Esophagus squamous epithelium (tissue), 5 donors: ENCODE measurements around the gene RPS19BP1. TPM values are rescaled to one million over a fixed set of nuclear protein-coding genes. Genes with fewer than 3 reads are reported as not detected.

ENCODE experiments used
- DNase-seq: peaks from one replicate; lab custom pipeline; 2025; lab: John Stamatoyannopoulos, UW
- H3K27ac ChIP-seq, 4 donors: fragments of 200-600 bp; sonication (generic); one replicate each; pipeline ENCODE4 v1.5.1; 2016 to 2019; ENCODE audit warnings: mild to moderate bottlenecking in 1 of 4
- H3K27me3 ChIP-seq, 4 donors: fragments of 200-600 bp; sonication (generic); 1 replicate in 3 of 4; 2 replicates in 1 of 4; pipeline versions ENCODE4 v1.5.1 to v1.6.0; 2017 to 2021; ENCODE audit warnings: antibody characterized with exemption in 1 of 4
- H3K36me3 ChIP-seq, 3 donors: fragments of 200-600 bp; sonication (generic); one replicate each; pipeline ENCODE4 v1.5.1; 2016 to 2019
- H3K4me1 ChIP-seq, 3 donors: fragments of 200-600 bp; sonication (generic); one replicate each; pipeline ENCODE4 v1.5.1; 2017 to 2019
- H3K4me3 ChIP-seq, 4 donors: fragments of 200-600 bp; sonication (generic); 1 replicate in 3 of 4; 2 replicates in 1 of 4; pipeline ENCODE4 v1.5.1; 2016 to 2019; ENCODE audit warnings: mild to moderate bottlenecking in 2 of 4, moderate library complexity in 1 of 4
- H3K9me3 ChIP-seq, 3 donors: fragments of 200-600 bp; sonication (generic); one replicate each; pipeline ENCODE4 v1.5.1; 2016 to 2019
- POLR2A ChIP-seq, 4 donors: fragments of 450-650 bp; IDR thresholded peaks; one replicate each; pipeline ENCODE4 v1.6.1; 2017; ENCODE audit warnings: antibody characterized with exemption in 4 of 4, mild to moderate bottlenecking in 4 of 4, moderate library complexity in 3 of 4
- WGBS, 2 donors: methylation state at CpG; one replicate each; pipeline ENCODE4 v1.1.5; 2018; 5-methylcytosine and 5-hydroxymethylcytosine counted together
- intact Hi-C: fragments of 100-400 bp; cut with DNase I; formaldehyde crosslinking; loops from one replicate; pipeline ENCODE4 v1.15.0; 2022
- total RNA-seq, 4 donors: library from RNA; depleted of rRNA; stranded (reverse); fragments of >200 nt; gene quantifications; one replicate each; pipeline ENCODE4 v1.1.0, GENCODE V29; 2016
- TF ChIP-seq, protein P1 (sequence below), 6 experiments: fragments of 450-650 bp in 4 of 6; fragments of 200-600 bp in 2 of 6; sonication (generic) in 2 of 6; IDR thresholded peaks; one replicate each; pipeline ENCODE4 v1.5.1; 2016 to 2019; ENCODE audit warnings: antibody characterized with exemption in 6 of 6, mild to moderate bottlenecking in 4 of 6, moderate library complexity in 4 of 6
- donor health status: DM: yes; HTN: yes; CAD: no.

Gene RPS19BP1
- total RNA-seq, 4 donors from 2014 or later, result 70.9 to 109 (median 88.1) TPM

DNA sequence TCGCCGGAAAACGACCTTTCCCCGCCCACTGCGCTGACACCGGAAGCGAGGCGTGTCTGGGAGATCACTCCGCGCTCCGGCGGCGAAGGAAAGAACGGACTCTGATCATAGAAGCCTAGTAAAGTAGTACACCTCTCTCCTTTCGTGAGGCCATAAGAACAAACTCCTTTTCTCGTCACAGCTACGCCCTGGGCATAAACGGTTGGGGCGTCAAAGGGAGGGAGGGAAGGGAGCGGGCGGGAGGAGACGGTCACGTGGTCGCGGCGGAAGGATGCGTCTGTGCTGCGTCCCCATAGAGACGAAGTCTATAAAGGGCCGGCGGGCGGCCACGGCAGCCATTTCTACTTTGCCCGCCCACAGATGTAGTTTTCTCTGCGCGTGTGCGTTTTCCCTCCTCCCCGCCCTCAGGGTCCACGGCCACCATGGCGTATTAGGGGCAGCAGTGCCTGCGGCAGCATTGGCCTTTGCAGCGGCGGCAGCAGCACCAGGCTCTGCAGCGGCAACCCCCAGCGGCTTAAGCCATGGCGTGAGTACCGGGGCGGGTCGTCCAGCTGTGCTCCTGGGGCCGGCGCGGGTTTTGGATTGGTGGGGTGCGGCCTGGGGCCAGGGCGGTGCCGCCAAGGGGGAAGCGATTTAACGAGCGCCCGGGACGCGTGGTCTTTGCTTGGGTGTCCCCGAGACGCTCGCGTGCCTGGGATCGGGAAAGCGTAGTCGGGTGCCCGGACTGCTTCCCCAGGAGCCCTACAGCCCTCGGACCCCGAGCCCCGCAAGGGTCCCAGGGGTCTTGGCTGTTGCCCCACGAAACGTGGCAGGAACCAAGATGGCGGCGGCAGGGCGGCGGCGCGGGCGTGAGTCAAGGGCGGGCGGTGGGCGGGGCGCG is 12.1 kb downstream of the RPS19BP1 start, which contains the start of gene ATF4:
TSS of gene ATF4 (plus strand) at position 337 of the 880 bp plus-strand sequence. CDS start 884 bp downstream, outside the sequence.
- H3K27me3 ChIP-seq, result no peaks in the 10 kb centered on the region
- H3K36me3 ChIP-seq, result peaks cover 20 to 67% (median 28%) of the 10 kb centered on the region in 3 donors
- peak within 1 kb of the TSS; percentile 92 to 99 (median 97) for H3K4me3 ChIP-seq
- WGBS, 2 donors, result 0 to 1% methylated on average over 23 to 29 of the region's 86 CpGs
- H3K27ac ChIP-seq, result peak within 1 kb of the TSS; percentile 99 to 100 (median 100)
- peaks cover 25 to 64% (median 45%) of the 10 kb centered on the region in 3 donors for H3K4me1 ChIP-seq
- no peaks in the 10 kb centered on the region for H3K9me3 ChIP-seq
- intact Hi-C loops, result no loop called here
- TF ChIP-seq POLR2A (IDR thresholded peaks at IDR 0.05), result peak in 2 of 4 donors; percentile 97 to 99
- TF ChIP-seq, protein P1, sequence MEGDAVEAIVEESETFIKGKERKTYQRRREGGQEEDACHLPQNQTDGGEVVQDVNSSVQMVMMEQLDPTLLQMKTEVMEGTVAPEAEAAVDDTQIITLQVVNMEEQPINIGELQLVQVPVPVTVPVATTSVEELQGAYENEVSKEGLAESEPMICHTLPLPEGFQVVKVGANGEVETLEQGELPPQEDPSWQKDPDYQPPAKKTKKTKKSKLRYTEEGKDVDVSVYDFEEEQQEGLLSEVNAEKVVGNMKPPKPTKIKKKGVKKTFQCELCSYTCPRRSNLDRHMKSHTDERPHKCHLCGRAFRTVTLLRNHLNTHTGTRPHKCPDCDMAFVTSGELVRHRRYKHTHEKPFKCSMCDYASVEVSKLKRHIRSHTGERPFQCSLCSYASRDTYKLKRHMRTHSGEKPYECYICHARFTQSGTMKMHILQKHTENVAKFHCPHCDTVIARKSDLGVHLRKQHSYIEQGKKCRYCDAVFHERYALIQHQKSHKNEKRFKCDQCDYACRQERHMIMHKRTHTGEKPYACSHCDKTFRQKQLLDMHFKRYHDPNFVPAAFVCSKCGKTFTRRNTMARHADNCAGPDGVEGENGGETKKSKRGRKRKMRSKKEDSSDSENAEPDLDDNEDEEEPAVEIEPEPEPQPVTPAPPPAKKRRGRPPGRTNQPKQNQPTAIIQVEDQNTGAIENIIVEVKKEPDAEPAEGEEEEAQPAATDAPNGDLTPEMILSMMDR (IDR thresholded peaks at IDR 0.05), result peak in 2 of 6 experiments; percentile 11 to 23
- DNase-seq, result no peak

DNA sequence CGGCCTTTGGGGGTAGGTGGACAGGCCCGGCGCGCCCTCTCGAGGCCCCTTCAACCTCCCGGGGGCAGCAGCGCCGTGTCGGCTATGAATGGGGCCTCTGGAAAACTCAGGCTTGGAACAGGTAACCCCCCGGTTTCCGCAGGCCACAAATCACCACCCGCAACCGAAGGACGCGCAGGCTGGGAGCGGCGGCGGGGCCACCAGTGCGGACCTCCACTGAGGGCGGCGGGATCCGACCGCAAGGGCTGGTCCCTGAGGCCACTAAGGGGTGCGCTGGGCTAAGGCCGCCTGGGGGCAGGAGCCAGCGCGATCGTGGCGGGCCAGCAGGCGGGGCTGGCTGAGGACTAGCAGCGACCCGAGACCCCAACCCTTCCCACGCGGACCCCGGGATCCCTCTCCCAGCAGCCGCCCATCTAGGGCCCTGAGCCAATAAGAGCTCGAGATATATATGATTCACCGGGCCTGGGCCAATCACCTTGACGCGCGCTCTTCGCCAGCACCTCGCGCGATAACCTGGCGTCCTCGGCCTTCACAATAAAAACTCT is 12.8 kb downstream of the RPS19BP1 start:
- intact Hi-C loops, result loop anchor here (10.0 kb wide), 1 partner anchor 175 kb away; the partner anchor contains the start of gene SYNGR1
- peaks cover 20 to 67% (median 30%) of the 10 kb centered on the region in 3 donors for H3K36me3 ChIP-seq

DNA sequence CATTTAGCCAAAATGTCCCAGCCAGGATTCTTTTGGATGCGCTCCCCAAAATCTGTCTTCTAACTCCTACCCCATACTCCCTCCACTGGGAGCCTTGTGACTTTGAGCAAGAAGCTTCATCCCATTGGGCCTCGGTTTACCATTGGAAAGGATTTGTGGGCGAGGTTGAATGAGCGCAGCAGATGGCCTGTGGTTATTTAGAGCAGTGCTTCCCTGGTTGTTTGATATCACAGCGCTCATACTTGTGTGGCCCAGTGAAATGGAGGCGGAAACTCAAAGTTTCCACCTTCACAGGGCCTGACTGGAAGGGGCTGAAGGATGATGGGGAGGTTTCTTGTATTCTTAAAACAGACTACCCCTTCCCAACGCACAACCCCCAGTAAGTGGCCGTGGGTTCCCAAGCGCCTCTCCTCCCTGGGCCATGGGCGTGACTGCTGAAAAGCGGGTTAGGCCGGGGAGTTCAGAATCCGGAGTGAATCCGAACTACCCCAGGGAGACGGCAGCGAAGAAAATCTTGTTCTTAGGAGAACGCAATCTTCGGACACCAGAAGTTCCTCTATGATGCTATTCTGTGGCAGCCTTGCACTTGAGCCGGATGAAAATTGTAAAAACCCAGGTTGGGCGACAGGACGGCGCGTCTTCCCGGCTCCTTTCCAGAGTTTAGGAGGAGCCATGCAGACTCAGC is 13.4 kb downstream of the RPS19BP1 start:
- Histone ChIP-seq H3K4me1 (peaks cover 25 to 53% (median 36%) of the 10 kb centered on the region in 3 donors), H3K27me3 (no peaks in the 10 kb centered on the region), H3K27ac (peak overlapping the region; percentile 99 to 100 (median 100)), H3K9me3 (no peaks in the 10 kb centered on the region), H3K36me3 (peaks cover 20 to 67% (median 30%) of the 10 kb centered on the region in 3 donors), H3K4me3 (peak overlapping the region; percentile 92 to 99 (median 97))
- intact Hi-C loops, result loop anchor here (10.0 kb wide), 1 partner anchor 174 kb away; the partner anchor contains the start of gene SYNGR1
- WGBS, 2 donors, result 6 to 10% methylated on average over 18 to 22 of the region's 24 CpGs
- no peak for DNase-seq
- TF ChIP-seq, protein P1 (IDR thresholded peaks at IDR 0.05), result no peak
- no peak for TF ChIP-seq POLR2A (IDR thresholded peaks at IDR 0.05)

More for the DNA sequence above, 12.8 kb downstream of the RPS19BP1 start:
- TF ChIP-seq POLR2A (IDR thresholded peaks at IDR 0.05), result peak in 3 of 4 donors; percentile 38 to 81 (median 56)
- TF ChIP-seq, protein P1 (IDR thresholded peaks at IDR 0.05), result peak in 3 of 6 experiments; percentile 27 to 38 (median 30)
- H3K9me3 ChIP-seq, result no peaks in the 10 kb centered on the region
- WGBS, 2 donors, result 0 to 2% methylated on average over 11 of the region's 47 CpGs
- peak; percentile 94 for DNase-seq
- H3K27me3 ChIP-seq, result no peaks in the 10 kb centered on the region
- H3K4me1 ChIP-seq, result peaks cover 25 to 57% (median 42%) of the 10 kb centered on the region in 3 donors
- peak overlapping the region; percentile 92 to 99 (median 97) for H3K4me3 ChIP-seq
- H3K27ac ChIP-seq, result peak overlapping the region; percentile 99 to 100 (median 100)

DNA sequence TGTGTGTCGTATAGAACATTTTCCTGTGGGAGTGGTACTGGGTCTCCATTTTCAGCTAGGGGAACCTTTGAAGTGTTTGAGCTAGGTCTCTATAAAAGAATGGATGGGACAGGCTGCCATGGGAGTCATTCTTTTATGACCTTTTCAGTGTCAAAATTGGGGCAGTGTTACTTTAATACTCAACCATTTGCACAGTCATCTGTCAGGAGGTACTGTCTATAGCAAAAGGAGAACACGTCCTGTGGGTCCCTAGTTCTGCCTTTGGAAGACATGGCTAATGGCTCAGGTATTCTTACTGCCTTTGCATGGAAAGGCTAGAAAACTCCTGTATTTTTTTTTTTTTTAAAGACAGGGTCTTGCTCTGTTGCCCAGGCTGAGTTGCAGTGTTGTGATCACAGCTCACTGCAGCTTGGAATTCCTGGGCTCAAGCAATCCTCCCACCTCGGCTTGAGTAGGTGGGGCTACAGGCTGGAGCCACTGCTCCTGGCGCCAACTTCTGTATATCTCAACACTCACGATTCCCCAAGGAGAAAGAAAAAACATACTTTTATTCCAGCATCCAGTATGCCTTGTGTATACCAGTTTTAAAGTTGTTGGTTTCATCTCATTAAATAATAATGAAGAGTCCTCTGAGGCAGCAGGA is 14.3 kb downstream of the RPS19BP1 start:
- WGBS, 2 donors, result 47 to 62% methylated on average over 3 to 5 of the region's 5 CpGs
- Histone ChIP-seq H3K4me1 (peaks cover 25 to 50% (median 27%) of the 10 kb centered on the region in 3 donors), H3K9me3 (no peaks in the 10 kb centered on the region), H3K4me3 (no peak overlapping the region), H3K27ac (peak overlapping the region; percentile 99 to 100 (median 100)), H3K27me3 (no peaks in the 10 kb centered on the region), H3K36me3 (peaks cover 20 to 68% (median 33%) of the 10 kb centered on the region in 3 donors)
- DNase-seq, result no peak
- TF ChIP-seq, protein P1 (IDR thresholded peaks at IDR 0.05), result no peak
- intact Hi-C loops, result loop anchor here (10.0 kb wide), 1 partner anchor 173 kb away; the partner anchor contains the start of gene SYNGR1
